ENCODE data around the gene SLC25A10.
"Not testable (repeated sequence)": the region's sequence is repeated elsewhere in the genome, so short reads cannot be mapped to it uniquely, and the experiment has no call there.

The SLC25A10 gene, protein sequence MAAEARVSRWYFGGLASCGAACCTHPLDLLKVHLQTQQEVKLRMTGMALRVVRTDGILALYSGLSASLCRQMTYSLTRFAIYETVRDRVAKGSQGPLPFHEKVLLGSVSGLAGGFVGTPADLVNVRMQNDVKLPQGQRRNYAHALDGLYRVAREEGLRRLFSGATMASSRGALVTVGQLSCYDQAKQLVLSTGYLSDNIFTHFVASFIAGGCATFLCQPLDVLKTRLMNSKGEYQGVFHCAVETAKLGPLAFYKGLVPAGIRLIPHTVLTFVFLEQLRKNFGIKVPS

GRCh38 chr17:81711814-81712467 lies at the start of gene SLC25A10:
Gene SLC25A10, plus strand, starts transcription at chr17:81712284. Its CDS starts 143 bp downstream, at chr17:81712427.
- no peak for DNase-seq (ENCODE audit: low read depth)

DNA sequence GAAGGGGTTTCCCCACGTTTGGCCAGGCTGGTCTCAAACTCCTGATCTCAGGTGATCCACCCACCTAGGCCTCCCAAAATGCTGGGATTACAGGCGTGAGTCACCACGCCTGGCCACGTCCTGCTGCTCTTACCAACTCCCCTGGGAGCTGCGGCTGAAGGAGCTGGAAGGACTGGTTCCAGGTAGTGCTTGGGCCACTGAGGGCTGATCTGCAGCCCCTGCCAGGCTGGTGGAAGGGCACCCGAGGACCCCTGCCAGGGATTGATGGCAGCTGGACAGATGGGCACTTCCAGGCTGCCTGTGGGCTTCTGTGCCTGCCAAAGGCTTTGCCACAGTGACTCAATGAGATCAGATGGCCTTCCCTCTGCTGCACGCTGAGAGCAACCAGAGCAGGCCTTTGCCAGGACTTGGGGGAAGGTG lies 48.0 kb upstream of the SLC25A10 start:
- no peak for DNase-seq (ENCODE audit: low read depth)

DNA sequence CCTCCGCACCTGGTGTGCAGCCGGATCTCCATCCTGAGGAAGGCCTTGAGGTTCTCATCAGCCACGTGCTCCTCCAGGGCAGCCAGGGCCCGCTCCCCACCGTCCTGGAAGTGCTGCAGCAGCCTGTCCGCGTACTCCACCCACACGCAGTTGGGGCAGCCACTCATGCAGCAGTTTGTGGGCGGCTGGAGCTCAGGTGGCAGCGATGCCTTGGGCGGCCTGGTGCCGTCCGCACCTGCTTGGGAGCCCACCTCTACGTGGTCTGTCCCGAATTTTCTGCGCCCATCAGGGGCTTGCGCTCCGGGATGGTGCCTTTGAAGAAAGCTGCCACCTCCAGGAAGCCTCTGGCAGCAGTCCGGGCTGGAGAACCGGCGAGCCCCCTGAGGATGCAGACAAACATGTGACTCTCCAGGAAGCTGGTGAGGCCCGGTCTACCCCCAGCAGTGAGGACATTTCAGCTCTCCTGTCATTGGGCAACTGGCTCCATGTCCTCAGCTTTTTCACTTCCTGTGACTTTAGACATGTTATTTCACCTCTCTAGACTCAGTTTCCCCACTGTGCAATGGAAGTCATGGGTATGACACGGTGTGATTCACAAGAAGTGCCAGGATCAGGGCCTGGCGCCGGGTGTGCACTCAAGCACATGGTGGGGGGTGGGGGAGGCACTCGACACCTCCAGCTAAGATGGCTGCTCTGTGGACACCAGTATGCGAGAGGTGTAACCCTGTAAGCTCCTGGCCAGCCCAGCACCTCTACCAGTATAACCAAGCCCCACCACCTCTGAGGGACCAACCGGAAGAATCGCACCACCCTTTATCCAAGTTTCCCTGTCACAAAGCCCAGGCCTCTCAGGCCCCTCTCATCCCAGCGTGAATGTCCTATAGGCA lies 46.6 kb upstream of the SLC25A10 start:
- DNase-seq (ENCODE audit: low read depth), result no peak

GRCh38 chr17:81666092-81666341 lies 46.1 kb upstream of the SLC25A10 start:
- DNase-seq (ENCODE audit: low read depth), result no peak

DNA sequence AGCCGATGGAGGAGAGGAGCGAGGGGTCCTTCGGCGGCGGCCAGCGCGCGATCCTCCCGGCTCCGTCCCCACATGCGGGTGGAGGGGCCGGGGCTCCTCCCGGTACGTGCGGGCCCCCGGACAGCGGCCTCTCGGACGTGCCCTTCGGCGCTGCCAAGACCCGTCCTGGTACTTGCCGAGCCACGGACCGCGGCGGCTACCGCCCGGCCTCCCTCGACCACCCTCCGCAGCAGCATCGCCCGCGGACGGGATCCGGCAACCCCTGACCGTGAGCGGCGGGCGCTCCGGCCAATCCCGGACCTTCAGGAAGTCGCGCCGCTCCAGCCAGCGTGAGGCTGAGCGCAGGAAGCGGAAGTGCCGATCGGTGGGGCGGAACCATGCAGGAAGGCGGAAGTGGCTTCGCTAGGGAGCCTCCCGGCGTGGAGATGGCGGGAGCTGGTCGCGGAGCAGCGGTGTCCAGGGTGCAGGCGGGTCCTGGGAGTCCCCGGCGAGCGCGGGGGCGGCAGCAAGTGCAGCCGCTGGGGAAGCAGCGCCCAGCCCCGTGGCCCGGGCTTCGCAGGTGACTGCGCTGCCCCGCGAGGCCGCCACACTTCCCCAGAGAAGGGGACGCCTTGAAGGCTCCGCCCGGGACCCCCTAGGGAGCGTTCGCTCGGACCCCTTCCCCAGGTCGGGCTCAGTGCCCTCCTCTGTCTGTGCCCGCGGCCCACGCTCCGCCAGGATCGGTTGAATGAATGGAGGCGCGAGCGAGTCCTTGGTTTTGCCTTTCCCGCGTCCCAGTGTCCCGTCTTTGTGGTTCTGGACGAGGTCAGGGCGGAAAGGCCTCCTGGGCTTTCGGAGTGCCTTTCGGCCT lies 45.5 kb upstream of the SLC25A10 start, which contains the start of the genes CCDC137 and OXLD1:
Gene CCDC137, plus strand, starts transcription at position 396 of the 850 bp plus-strand sequence. Its CDS starts 30 bp downstream, at position 426.
Gene OXLD1, minus strand, starts transcription at position 264 of the 850 bp plus-strand sequence. Its CDS starts 28 bp downstream, at position 236.
- DNase-seq (ENCODE audit: low read depth), result peak; percentile 66

DNA sequence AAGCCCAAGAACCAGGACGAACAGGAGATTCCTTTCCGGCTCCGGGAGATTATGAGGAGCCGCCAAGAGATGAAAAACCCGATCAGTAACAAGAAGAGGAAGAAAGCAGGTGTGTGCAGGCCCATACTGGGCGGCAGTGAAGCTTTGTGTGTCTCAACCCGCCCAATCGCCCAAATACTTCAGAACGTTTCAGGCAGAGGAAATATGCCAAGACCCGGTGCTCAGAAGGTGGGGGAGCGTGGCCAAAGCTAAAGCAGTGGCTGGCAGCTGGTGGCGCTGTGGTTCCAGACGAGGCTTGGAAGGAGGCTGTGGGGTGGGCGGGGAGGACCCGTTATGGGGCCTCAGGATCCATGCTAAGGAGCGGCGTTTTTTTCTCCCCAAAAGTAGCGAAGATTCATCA lies 44.3 kb upstream of the SLC25A10 start:
- DNase-seq (ENCODE audit: low read depth), result no peak

DNA sequence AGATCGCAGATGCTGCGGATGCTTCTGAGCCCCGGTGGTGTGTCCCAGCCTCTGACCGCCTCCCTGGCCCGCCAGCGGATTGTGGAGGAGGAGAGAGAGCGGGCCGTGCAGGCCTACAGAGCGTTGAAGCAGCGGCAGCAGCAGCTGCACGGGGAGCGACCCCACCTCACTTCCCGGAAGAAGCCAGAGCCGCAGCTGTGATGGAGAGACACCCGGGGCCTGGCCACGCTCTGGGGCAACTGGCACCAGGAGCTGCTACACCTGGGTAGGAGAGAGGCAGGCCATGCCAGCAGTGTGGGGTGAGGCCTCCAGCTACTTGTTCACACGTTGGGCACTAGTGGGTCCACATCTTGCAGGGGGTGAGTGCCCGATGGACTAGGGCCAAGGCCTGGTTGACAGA lies 39.6 kb upstream of the SLC25A10 start:
- no peak for DNase-seq (ENCODE audit: low read depth)

DNA sequence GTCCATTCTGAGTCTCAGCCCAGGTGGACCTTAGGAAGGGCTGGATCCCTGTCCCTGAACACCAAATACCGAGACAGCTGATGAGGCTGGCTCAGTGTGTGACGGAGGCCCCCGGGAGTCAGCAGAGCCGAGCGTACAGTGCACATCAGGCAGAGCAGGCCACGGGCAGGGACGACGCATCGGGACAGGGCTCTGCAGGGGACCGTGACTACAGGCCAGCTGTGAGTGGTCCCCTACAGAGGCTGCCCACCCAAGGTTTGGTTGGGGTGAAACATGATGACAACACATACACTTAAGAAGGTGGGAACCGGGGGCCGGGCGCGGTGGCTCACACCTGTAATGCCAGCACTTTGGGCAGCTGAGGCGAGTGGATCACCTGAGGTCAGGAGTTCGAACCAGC lies 39.1 kb upstream of the SLC25A10 start:
- DNase-seq (ENCODE audit: low read depth), result no peak

DNA sequence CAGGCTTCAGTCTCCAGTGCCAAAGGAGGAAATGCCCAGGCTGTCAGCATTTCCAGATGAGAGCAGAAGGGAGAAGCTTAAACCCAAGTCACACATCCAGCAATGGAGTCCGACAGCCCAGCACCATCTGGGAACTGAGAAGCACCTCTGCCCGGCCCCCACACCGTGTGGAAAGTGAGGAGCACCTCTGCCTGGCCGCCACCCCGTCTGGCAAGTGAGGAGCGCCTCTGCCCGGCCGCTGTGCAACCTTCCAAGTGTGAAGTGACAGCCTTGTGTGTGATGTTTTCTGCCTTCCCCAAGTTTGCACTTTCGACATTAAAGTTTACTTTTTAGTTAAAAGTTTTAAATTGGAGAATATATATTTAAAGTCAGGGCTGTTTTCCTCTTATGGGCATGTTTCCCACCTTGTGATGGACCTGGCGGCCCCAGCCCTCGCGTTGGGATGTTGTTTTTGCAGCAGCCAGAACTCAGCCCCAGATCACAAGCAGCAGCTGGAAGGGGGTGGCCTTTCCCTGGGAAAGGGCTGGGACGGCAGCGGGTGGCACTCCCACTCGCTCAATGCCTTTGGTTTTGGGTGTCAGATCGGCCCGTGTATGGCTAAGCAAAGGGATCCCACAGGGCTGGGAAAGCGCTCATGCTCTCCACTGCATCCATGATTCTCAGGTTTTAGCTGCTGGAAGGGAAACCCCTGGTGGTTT lies 38.4 kb upstream of the SLC25A10 start:
- no peak for DNase-seq (ENCODE audit: low read depth)

DNA sequence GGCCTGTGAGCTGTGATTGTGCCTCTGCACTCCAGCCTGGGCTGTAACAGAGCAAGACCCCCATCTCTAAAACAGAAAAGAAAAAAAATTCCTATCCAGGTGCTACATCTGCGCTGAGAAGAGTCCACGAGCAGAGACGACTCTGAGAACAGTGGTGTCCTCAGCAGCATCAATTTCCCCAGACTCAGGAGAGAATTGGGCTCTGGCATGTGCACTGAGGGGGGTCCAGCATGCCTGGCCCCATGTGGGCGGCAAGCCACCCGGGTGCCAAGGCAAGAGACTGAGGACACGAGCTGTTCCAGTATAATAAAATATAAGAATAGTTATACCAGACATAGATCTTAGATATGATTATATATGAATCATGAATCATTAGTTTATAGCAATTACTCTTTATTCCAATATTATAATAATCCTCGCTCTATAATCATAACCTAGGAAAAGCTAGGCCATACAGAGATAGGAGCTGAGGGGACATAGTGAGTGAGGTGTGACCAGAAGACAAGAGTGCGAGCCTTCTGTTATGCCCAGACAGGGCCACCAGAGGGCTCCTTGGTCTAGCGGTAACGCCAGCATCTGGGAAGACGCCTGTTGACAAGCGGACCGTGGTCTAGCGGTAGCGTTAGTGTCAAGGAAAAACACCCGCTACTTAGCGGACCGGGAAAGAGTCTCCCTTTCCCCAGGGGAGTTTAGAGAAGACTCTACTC lies 36.4 kb upstream of the SLC25A10 start:
- not testable (repeated sequence) for DNase-seq (ENCODE audit: low read depth)

DNA sequence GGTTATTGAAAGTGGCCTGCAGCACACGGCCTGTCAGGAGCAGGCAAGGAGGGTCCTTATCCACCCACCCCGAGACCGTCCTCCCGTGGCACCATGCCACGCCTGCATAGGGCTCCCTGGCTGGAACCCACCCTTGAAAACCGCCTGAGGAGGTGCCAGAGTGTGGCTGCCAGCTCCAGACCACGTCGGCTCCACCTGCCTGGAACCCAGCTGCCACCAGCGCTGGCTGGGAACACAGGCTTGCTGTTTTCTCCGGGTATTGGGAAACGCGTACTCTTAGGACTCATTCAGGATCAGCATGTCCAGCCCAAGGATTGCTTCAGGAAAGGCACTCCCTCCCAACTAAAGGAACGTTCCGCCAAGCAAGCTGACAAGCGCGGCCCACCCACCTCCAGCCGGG lies 35.2 kb upstream of the SLC25A10 start:
- DNase-seq (ENCODE audit: low read depth), result no peak

- no peak for DNase-seq (ENCODE audit: low read depth)
Observed at GRCh38 chr17:81680150-81680549, 31.9 kb upstream of the SLC25A10 start.

DNA sequence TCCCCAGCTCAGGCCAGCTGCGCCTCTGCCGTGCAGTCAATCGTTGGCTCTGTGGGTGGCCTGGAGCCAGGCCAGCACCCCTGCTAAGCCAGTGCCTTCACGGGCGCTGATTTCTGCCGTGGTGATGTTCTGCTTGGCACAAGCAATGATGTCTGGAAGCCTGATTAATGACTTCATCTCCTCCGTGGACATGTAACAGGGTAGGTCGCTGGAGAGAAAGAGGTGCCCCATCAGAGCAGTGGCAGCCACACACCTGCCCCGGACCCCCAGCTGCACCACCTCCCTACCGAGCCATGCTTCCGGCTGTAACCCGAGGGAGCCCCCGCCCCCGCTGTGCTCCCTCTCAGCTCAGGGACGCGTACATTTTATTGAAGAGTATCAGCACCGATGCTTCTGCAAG lies 30.4 kb upstream of the SLC25A10 start:
- no peak for DNase-seq (ENCODE audit: low read depth)

- no peak for DNase-seq (ENCODE audit: low read depth)
Observed at GRCh38 chr17:81682565-81683207, 29.4 kb upstream of the SLC25A10 start.

DNA sequence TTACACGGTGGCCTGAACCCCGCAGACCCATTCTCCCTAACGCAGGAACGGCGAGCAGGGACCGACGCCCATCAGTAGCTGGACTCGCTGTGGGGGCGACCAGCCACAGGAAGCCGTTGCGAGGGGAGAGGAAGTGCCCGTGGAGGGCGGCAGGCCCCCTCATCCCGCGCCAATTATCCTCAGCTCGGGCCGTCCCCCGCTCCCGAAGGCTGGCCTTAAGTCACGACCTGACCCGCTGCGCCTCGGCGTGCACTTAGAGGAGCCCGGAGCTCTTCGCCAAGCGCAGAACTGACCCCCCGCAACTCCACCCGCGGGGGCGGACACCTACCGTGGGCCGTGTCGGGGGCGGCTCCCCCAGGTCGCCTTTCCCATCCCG lies 28.9 kb upstream of the SLC25A10 start:
- DNase-seq (ENCODE audit: low read depth), result no peak

DNA sequence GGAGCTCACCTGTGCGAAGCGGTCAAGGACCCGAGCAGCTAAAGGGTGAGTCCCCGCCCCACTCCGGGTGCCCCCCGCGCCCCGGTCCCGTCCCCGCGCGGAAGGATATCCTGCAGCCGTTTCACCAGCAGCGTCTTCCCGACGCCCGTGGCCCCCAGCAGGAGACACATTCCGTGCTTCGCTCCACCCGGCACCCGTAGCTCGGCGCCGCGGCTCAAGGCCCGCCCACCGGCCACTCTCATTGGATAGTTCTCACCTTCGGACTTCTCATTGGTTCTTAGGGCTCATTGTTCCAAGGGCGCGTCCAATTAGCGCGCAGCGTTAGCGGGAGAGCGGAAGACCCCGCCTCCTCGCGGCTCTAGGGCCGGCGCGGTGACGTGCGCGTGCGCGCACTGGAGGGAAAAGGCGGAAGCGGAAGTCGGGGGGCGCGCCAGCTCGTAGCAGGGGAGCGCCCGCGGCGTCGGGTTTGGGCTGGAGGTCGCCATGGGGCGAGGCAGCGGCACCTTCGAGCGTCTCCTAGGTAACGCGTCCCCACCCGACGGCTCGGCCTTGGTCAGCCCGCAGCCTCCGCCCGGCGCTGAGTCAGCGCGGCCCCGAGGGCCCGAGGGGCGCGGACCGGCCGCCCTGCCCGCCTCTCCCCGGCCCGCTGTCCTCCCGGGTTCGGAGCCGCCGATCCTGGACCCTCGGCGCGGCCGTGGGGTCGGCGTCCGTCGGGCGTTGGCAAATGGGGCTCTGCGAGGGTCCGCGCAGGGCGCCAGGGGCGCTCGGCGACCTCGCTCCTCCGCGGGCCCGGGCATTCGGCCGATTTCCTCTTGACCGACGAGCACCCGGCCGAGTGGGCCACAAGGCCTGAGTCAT lies 28.3 kb upstream of the SLC25A10 start, which contains the start of the genes ARL16 and HGS:
Gene ARL16, minus strand, starts transcription at position 214 of the 858 bp plus-strand sequence. Its CDS starts 44 bp downstream, at position 170.
Gene HGS, plus strand, starts transcription at position 428 of the 858 bp plus-strand sequence. Its CDS starts 56 bp downstream, at position 484.
- DNase-seq (ENCODE audit: low read depth), result peak; percentile 94

DNA sequence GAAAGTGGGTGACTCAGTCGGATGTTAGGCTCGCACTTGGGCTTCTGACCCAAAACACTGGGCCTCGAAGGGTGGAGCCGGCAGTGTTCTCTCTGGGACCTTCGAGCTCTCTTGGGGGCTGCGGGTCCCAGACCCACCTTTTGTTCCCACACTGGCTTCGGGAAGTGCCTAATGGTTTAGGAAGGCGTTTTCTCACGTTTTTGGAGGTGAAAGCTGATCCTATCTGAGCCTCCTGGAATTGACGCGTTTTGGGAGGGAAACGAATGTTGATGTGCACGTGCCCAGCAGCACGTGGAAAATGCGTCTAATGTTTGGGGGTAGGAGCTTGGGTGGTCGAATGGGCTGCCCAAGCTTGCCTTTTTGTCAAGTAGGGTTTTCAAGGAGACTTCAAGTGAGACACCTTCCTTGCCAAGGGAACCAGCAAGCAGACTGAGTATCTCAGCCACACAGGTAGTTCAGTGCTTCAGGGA lies 27.6 kb upstream of the SLC25A10 start:
- peak; percentile 48 for DNase-seq (ENCODE audit: low read depth)

DNA sequence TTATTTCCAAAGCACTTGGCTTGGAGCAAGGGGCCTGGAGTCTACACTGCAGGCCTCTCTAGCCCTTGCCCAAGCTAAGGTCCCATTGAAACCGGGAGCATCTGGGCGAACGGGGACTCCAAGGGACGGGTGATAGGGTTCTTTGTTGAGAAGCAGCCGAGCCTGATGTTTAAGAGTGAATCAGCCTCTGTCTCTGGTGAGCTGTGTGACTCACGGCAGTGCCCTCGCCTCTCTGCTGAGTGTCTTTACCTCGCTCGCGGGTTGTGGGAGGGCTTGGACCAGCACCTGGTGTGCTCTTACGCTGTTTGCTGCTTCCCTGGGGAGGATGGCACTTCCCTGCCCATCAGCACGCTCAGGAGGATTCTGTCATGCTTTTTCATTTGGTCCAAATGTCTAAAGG lies 27.0 kb upstream of the SLC25A10 start:
- no peak for DNase-seq (ENCODE audit: low read depth)

DNA sequence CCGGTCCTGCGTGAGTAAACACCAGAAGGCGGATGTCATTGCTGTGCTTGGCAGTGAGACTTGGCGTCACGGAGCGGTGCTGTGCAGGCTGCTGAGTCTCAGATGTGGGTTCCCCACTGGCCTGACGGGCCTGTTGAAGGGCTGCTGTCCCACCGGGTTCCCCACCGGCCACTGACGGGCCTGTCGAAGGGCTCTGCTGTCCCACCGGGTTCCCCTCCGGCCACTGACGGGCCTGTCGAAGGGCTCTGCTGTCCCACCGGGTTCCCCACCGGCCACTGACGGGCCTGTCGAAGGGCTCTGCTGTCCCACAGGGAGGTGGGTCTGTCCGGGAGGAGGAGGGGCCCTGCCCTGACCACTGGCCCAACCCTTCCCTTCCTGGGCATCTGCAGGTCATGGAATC lies 25.5 kb upstream of the SLC25A10 start:
- no peak for DNase-seq (ENCODE audit: low read depth)
